IMR-90 (cell line): ENCODE results near the gene BAIAP2.

Source experiments
- CTCF ChIP-seq: conservative IDR thresholded peaks from 2 replicates; pipeline ENCODE4 v1.5.1; 2012; ENCODE audit warnings: mild to moderate bottlenecking, low read depth, low read length, improper control_type of control experiment
- POLR2A ChIP-seq: IDR thresholded peaks from 2 replicates; pipeline ENCODE4 v1.6.1; 2012; ENCODE audit warnings: mild to moderate bottlenecking, low read depth, low read length
- USF2 ChIP-seq: fragments of 150-350 bp; IDR thresholded peaks from 2 replicates; pipeline ENCODE4 v1.6.1; 2017; ENCODE audit warnings: mild to moderate bottlenecking, antibody characterized with exemption, low read length, low read depth

- TF ChIP-seq CTCF (no peak), USF2 (no peak), POLR2A (no peak)
Observed at GRCh38 chr17:81092518-81093095, 57.7 kb downstream of the BAIAP2 start.
